SK-N-MC (cell line): ENCODE data around the gene FARP2.

ENCODE experiments used
- EZH2 ChIP-seq: fragments of 200-600 bp; sonication (generic); IDR thresholded peaks from one replicate; pipeline ENCODE4 v1.6.1; 2017; ENCODE audit warnings: antibody characterized with exemption
- POLR2AphosphoS5 ChIP-seq: IDR thresholded peaks from 2 replicates; pipeline ENCODE4 v1.6.1; 2012; ENCODE audit warnings: mild to moderate bottlenecking, low read depth, low read length, borderline replicate concordance

- TF ChIP-seq POLR2AphosphoS5 (no peak), EZH2 (no peak)
These were observed 54.7 kb downstream of the FARP2 start for GRCh38 chr2:241410739-241411176.
